ENCODE results near the gene ZNF30. TPM values are rescaled to one million over a fixed set of nuclear protein-coding genes. Genes with fewer than 3 reads are reported as not detected.

The ZNF30 gene
- total RNA-seq, 1 donor from 2014 or later: 3.5 TPM

- Mint-ChIP-seq H3K4me3 (ENCODE audit: low read depth) (peak overlapping the region; percentile 55), H3K4me1 (ENCODE audit: low read depth) (peaks cover 10% of the 10 kb centered on the region), H3K27ac (no peak overlapping the region), H3K36me3 (ENCODE audit: low read depth) (peaks cover 14% of the 10 kb centered on the region), H3K27me3 (ENCODE audit: low read depth) (no peaks in the 10 kb centered on the region), H3K9me3 (no peaks in the 10 kb centered on the region)
- no peak for DNase-seq (ENCODE audit: low spot score)
- intact Hi-C loops (cut with micrococcal nuclease): no loop called here
Observed at GRCh38 chr19:34926361-34926684, 380 bp upstream of the ZNF30 start.

GRCh38 chr19:34932494-34932893 is 5.8 kb downstream of the ZNF30 start:
- peaks cover 51% of the 10 kb centered on the region for H3K36me3 Mint-ChIP-seq (ENCODE audit: low read depth)
- H3K9me3 Mint-ChIP-seq: peaks cover 16% of the 10 kb centered on the region
- H3K27me3 Mint-ChIP-seq (ENCODE audit: low read depth): no peaks in the 10 kb centered on the region
- H3K27ac Mint-ChIP-seq: no peak overlapping the region
- intact Hi-C loops (cut with micrococcal nuclease): no loop called here
- peaks cover 4% of the 10 kb centered on the region for H3K4me1 Mint-ChIP-seq (ENCODE audit: low read depth)
- DNase-seq (ENCODE audit: low spot score): no peak
- H3K4me3 Mint-ChIP-seq (ENCODE audit: low read depth): no peak overlapping the region

DNA sequence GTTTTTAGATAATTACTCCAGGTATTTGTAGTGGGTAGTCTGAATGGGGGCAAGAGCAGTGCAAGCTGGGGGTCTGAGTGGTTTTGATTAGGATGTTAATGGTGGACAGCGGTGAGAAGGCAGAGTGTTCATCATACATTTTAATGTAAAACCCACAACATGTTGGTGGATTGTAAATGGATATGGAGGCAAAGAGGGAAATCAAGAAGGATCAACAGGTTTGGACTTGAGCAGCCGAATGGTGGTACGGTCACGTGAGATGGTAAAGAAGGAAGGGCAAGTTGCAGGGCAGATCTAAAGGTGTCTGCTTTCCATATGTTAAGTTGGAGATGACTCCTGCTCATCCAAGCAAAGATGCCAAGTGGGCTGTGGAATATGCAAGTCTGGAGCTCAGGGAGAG is 9.5 kb downstream of the ZNF30 start:
- no peak for DNase-seq (ENCODE audit: low spot score)
- Mint-ChIP-seq H3K36me3 (ENCODE audit: low read depth) (peaks cover 51% of the 10 kb centered on the region), H3K9me3 (peaks cover 32% of the 10 kb centered on the region), H3K4me3 (ENCODE audit: low read depth) (no peak overlapping the region), H3K27ac (no peak overlapping the region), H3K27me3 (ENCODE audit: low read depth) (no peaks in the 10 kb centered on the region), H3K4me1 (ENCODE audit: low read depth) (no peaks in the 10 kb centered on the region)
- intact Hi-C loops (cut with micrococcal nuclease): no loop called here

- H3K36me3 Mint-ChIP-seq (ENCODE audit: low read depth): peaks cover 60% of the 10 kb centered on the region
- DNase-seq (ENCODE audit: low spot score): no peak
- H3K27ac Mint-ChIP-seq: no peak overlapping the region
- no peaks in the 10 kb centered on the region for H3K27me3 Mint-ChIP-seq (ENCODE audit: low read depth)
- peaks cover 55% of the 10 kb centered on the region for H3K9me3 Mint-ChIP-seq
- no peak overlapping the region for H3K4me3 Mint-ChIP-seq (ENCODE audit: low read depth)
- no peaks in the 10 kb centered on the region for H3K4me1 Mint-ChIP-seq (ENCODE audit: low read depth)
- intact Hi-C loops (cut with micrococcal nuclease): no loop called here
Observed at GRCh38 chr19:34938886-34939285, 12.2 kb downstream of the ZNF30 start.

DNA sequence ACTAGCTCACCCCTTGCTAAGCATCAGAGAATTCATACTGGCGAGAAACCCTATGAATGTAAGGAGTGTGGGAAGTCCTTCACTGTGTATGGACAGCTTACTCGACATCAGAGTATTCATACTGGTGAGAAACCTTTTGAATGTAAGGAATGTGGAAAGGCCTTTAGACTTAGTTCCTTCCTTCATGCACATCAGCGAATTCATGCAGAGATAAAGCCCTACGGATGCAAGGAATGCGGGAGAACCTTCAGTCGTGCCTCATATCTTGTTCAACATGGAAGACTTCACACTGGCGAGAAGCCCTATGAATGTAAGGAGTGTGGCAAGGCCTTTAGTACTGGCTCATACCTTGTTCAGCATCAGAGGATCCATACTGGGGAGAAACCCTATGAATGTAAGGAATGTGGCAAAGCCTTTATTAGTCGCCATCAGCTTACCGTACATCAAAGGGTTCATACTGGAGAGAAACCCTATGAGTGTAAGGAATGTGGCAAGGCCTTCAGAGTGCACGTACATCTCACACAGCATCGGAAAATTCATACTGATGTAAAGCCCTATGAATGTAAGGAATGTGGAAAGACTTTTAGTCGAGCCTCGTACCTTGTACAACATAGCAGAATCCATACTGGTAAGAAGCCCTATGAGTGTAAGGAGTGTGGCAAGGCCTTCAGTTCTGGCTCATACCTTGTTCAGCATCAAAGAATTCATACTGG is 17.3 kb downstream of the ZNF30 start:
- intact Hi-C loops (cut with micrococcal nuclease): no loop called here
- H3K27ac Mint-ChIP-seq: no peak overlapping the region
- H3K4me3 Mint-ChIP-seq (ENCODE audit: low read depth): no peak overlapping the region
- H3K9me3 Mint-ChIP-seq: peaks cover 77% of the 10 kb centered on the region
- DNase-seq (ENCODE audit: low spot score): no peak
- H3K27me3 Mint-ChIP-seq (ENCODE audit: low read depth): no peaks in the 10 kb centered on the region
- H3K36me3 Mint-ChIP-seq (ENCODE audit: low read depth): peaks cover 65% of the 10 kb centered on the region
- H3K4me1 Mint-ChIP-seq (ENCODE audit: low read depth): no peaks in the 10 kb centered on the region

DNA sequence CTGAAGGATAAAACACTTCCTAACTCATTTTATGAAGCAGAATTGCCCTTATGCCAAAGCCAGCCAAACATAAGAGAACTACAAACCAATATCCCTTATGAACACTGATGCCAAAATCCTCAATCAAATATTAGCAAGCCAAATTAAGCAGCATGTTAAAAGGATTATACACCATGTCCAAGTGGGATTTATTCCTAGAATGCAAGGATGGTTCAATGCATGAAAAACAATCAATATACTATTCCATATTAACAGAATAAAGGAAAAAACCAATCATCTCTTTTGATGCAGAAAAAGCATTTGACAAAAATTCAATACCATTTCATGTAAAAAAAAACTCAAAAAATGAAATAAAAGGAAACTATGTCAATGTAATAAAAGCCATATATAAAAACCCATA is 26.4 kb downstream of the ZNF30 start:
- intact Hi-C loops (cut with micrococcal nuclease): no loop called here
- Mint-ChIP-seq H3K4me1 (ENCODE audit: low read depth) (no peaks in the 10 kb centered on the region), H3K27me3 (ENCODE audit: low read depth) (no peaks in the 10 kb centered on the region), H3K27ac (no peak overlapping the region), H3K4me3 (ENCODE audit: low read depth) (no peak overlapping the region), H3K9me3 (peaks cover 84% of the 10 kb centered on the region), H3K36me3 (ENCODE audit: low read depth) (peaks cover 88% of the 10 kb centered on the region)
- DNase-seq (ENCODE audit: low spot score): no peak

GRCh38 chr19:34957830-34958751 is 31.4 kb downstream of the ZNF30 start:
- Mint-ChIP-seq H3K4me3 (ENCODE audit: low read depth) (no peak overlapping the region), H3K27me3 (ENCODE audit: low read depth) (no peaks in the 10 kb centered on the region), H3K27ac (no peak overlapping the region), H3K9me3 (peaks cover 86% of the 10 kb centered on the region), H3K4me1 (ENCODE audit: low read depth) (peaks cover 14% of the 10 kb centered on the region), H3K36me3 (ENCODE audit: low read depth) (peaks cover 96% of the 10 kb centered on the region)
- DNase-seq (ENCODE audit: low spot score): no peak
- intact Hi-C loops (cut with micrococcal nuclease): no loop called here

- H3K36me3 Mint-ChIP-seq (ENCODE audit: low read depth): peaks cover 90% of the 10 kb centered on the region
- H3K27ac Mint-ChIP-seq: no peak overlapping the region
- peaks cover 16% of the 10 kb centered on the region for H3K4me1 Mint-ChIP-seq (ENCODE audit: low read depth)
- no peak overlapping the region for H3K4me3 Mint-ChIP-seq (ENCODE audit: low read depth)
- no peaks in the 10 kb centered on the region for H3K27me3 Mint-ChIP-seq (ENCODE audit: low read depth)
- intact Hi-C loops (cut with micrococcal nuclease): no loop called here
- DNase-seq (ENCODE audit: low spot score): no peak
- H3K9me3 Mint-ChIP-seq: peaks cover 78% of the 10 kb centered on the region
Observed at GRCh38 chr19:34959021-34959420, 32.3 kb downstream of the ZNF30 start.

DNA sequence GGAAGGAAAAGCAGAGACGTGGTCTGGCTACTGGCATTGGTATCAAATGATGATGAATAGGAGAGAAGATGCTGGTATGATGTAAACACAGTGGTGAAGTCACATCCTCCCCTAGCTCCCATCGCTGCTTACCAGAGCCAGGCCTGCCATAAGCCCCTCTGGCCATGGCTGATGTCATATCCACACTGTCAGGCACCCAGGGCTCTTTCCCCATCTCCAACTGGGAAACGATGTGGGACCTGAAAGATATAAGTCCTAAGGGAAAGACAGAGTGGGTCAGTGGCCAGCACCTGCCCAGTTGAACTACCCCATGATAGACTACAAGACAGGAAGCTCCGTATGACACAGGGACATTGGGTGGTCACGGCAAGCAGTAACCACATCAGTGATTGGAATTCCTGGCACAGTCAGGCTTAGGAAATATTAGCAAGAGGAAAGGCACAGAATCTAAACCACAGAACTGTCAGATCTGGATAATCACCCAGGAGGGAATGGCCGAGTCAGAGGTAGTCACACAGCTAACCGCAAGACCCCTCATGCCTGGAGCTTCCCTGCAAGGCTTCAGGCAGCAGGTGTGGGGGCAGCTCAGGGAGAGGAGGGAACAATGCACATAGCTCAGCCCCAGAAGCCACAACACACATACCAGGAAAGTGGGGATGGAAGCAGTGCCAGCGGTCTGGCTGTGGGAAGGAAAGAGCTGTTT is 33.6 kb downstream of the ZNF30 start:
- Mint-ChIP-seq H3K27me3 (ENCODE audit: low read depth) (no peaks in the 10 kb centered on the region), H3K4me1 (ENCODE audit: low read depth) (peaks cover 16% of the 10 kb centered on the region), H3K4me3 (ENCODE audit: low read depth) (peak overlapping the region; percentile 14), H3K27ac (peak overlapping the region; percentile 40), H3K9me3 (peaks cover 72% of the 10 kb centered on the region), H3K36me3 (ENCODE audit: low read depth) (peaks cover 81% of the 10 kb centered on the region)
- DNase-seq (ENCODE audit: low spot score): no peak
- intact Hi-C loops (cut with micrococcal nuclease): loop anchor here (5.0 kb wide), 1 partner anchor 42 kb away; the partner anchor contains the start of gene GRAMD1A

DNA sequence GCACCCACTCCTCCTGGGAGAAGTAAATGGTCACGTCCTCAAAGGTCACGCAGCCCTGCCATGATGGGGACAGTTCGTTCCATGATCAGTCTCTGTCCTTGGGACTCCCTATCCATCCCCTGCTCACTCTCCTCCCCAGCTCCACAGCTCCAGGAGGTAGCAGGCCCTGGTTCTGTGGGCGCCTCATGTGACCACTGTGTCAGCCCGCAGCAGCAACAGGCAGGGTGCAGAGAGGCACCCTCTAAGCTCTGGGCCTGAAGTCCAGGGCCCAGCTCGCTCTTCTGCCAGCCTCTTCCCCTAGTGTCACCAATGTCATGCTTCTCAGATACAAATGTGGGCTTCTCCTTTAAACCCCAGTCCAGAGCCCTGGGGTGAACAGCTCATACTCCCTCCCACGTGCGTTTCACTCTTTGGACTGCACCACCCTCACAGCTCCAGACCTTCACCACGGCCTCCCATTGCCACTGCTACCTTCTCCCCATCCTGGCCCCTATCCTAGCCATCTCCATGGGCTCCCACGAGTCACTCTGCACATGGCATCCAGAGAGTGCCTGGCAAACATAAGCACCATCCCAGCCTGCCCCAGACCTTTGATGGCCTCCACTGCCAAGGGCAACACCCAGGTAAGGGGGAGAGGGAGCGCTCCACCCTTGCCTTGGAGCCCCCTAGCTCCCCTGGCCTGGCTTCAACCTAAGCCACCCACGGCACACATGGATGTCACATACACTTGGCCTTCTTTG is 34.4 kb downstream of the ZNF30 start:
- Mint-ChIP-seq H3K27ac (no peak overlapping the region), H3K27me3 (ENCODE audit: low read depth) (no peaks in the 10 kb centered on the region), H3K9me3 (peaks cover 71% of the 10 kb centered on the region), H3K4me1 (ENCODE audit: low read depth) (peaks cover 16% of the 10 kb centered on the region), H3K4me3 (ENCODE audit: low read depth) (no peak overlapping the region), H3K36me3 (ENCODE audit: low read depth) (peaks cover 73% of the 10 kb centered on the region)
- no peak for DNase-seq (ENCODE audit: low spot score)
- intact Hi-C loops (cut with micrococcal nuclease): loop anchor here (5.0 kb wide), 1 partner anchor 41 kb away; the partner anchor contains the start of gene GRAMD1A

DNA sequence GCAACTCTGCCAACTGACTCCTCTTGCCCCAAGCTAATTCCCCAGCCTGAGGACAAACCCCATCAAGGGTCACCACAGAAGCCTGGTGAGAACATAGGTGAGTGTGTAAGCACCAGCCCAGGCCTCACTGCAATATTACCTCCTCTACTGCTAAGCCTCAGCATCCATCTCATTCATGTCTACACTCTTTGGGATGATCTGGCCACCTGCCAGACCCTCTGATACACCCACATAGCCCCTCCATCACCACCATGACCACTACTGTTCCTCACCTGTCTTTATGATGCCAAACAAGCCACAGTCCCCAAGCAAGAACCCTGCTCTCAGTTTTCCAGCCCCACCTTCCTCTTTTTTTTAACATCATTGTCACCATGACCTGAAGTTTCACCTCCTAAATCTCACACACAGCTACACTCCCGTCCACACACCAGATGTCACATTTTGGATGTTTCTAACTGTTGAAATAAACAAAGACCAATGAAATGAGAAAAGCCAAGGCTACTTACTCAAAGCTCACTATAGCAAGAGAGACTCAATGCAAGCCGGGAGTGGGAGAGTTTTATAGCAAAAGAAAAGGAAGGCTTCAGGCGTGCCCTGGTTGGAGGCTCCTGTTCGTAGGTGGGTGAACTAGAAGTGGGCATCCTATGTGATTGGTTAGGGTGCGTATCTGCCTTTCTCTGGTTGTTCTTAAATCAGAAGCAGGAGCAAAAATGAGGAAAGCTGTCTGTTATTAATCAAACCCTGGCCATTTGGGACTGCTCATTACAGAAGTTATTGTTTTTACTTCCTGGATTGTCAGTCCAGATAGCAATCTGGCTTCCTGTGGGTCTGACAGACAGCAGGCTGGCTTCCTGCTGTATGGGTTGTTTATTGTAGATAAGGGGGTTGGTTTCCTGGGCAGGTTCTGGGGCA is 35.3 kb downstream of the ZNF30 start:
- peaks cover 64% of the 10 kb centered on the region for H3K36me3 Mint-ChIP-seq (ENCODE audit: low read depth)
- peak; percentile 41 for DNase-seq (ENCODE audit: low spot score)

More for the DNA sequence above, 35.3 kb downstream of the ZNF30 start:
- H3K9me3 Mint-ChIP-seq: peaks cover 68% of the 10 kb centered on the region
- no peaks in the 10 kb centered on the region for H3K27me3 Mint-ChIP-seq (ENCODE audit: low read depth)
- peak overlapping the region; percentile 96 for H3K4me3 Mint-ChIP-seq (ENCODE audit: low read depth)
- peak overlapping the region; percentile 77 for H3K27ac Mint-ChIP-seq
- H3K4me1 Mint-ChIP-seq (ENCODE audit: low read depth): peaks cover 16% of the 10 kb centered on the region
- intact Hi-C loops (cut with micrococcal nuclease): loop anchor here (5.0 kb wide), 1 partner anchor 40 kb away; the partner anchor contains the start of gene GRAMD1A

Data from activated T-helper 2 cell treated with anti-CD3 and anti-CD28 coated beads, Interferon-gamma antibody, Interleukin-2, Interleukin-4, amounts not matched to agents 10 μg/mL and 5 μg/mL and 100 μg/mL, durations not matched to agents 14 hours and 24 hours and 36 hours (primary cell).